DOHH2 (cell line): ENCODE measurements around the gene RECQL5.

Experiments used
- H3F3A ChIP-seq: fragments of 200-600 bp; sonication (generic), shearing (Covaris generic); 2 replicates; pipeline ENCODE4 v1.6.0; 2016; ENCODE audit warnings: antibody characterized with exemption, mild to moderate bottlenecking; ENCODE audit not compliant: control insufficient read depth, insufficient read depth
- H3K27ac ChIP-seq: fragments of 200-600 bp; sonication (generic); 2 replicates; pipeline ENCODE4 v1.5.1; 2014; ENCODE audit warnings: low read depth, mild to moderate bottlenecking, low read length, moderate library complexity
- H3K27me3 ChIP-seq: fragments of 200-600 bp; sonication (generic); 2 replicates; pipeline ENCODE4 v1.6.1; 2014; ENCODE audit warnings: mild to moderate bottlenecking, low read length, mixed read lengths; ENCODE audit not compliant: control insufficient read depth
- H3K36me3 ChIP-seq: fragments of 200-600 bp; sonication (generic); 2 replicates; pipeline ENCODE4 v1.6.1; 2014; ENCODE audit warnings: mild to moderate bottlenecking, low read length, moderate library complexity, mixed read lengths; ENCODE audit not compliant: control insufficient read depth
- H3K4me1 ChIP-seq: fragments of 200-600 bp; sonication (generic); 2 replicates; pipeline ENCODE4 v1.6.1; 2014; ENCODE audit warnings: mild to moderate bottlenecking, low read length, mixed read lengths; ENCODE audit not compliant: control insufficient read depth
- H3K4me2 ChIP-seq: fragments of 200-600 bp; sonication (generic); 2 replicates; pipeline ENCODE4 v1.6.0; 2014; ENCODE audit warnings: mild to moderate bottlenecking, low read length, moderate library complexity
- H3K4me3 ChIP-seq: fragments of 200-600 bp; sonication (generic); 2 replicates; pipeline ENCODE4 v1.5.1; 2014; ENCODE audit warnings: mild to moderate bottlenecking, low read length, mixed read lengths
- H3K79me2 ChIP-seq: fragments of 200-600 bp; sonication (generic); 2 replicates; pipeline ENCODE4 v1.6.1; 2014; ENCODE audit warnings: mild to moderate bottlenecking, low read length, mixed read lengths; ENCODE audit not compliant: control insufficient read depth
- H3K9me2 ChIP-seq: fragments of 200-600 bp; sonication (generic); replicated peaks from 2 replicates; pipeline ENCODE4 v1.6.1; 2014; ENCODE audit warnings: mild to moderate bottlenecking, low read length, mixed read lengths; ENCODE audit not compliant: control insufficient read depth
- H3K9me3 ChIP-seq: fragments of 200-600 bp; sonication (generic); 2 replicates; pipeline ENCODE4 v1.6.1; 2014; ENCODE audit warnings: antibody characterized with exemption, low read length, mixed read lengths; ENCODE audit not compliant: control insufficient read depth, insufficient read depth
- H4K20me1 ChIP-seq: fragments of 200-600 bp; sonication (generic); 2 replicates; pipeline ENCODE4 v1.6.0; 2014; ENCODE audit warnings: low read depth, mild to moderate bottlenecking, antibody characterized with exemption, low read length, moderate library complexity; ENCODE audit not compliant: control insufficient read depth, insufficient read depth
- EZH2phosphoT487 ChIP-seq: fragments of 200-600 bp; sonication (generic); IDR thresholded peaks from 2 replicates; pipeline ENCODE4 v1.6.1; 2017; ENCODE audit warnings: borderline replicate concordance, mild to moderate bottlenecking, antibody characterized with exemption, low read length, moderate library complexity, mixed read lengths
- TF ChIP-seq, protein P1 (sequence below): fragments of 200-600 bp; sonication (generic); IDR thresholded peaks from one replicate; pipeline ENCODE4 v1.5.1; 2014; ENCODE audit warnings: antibody characterized with exemption, mild to moderate bottlenecking, low read depth, low read length; ENCODE audit not compliant: poor library complexity, severe bottlenecking

Gene RECQL5

DNA sequence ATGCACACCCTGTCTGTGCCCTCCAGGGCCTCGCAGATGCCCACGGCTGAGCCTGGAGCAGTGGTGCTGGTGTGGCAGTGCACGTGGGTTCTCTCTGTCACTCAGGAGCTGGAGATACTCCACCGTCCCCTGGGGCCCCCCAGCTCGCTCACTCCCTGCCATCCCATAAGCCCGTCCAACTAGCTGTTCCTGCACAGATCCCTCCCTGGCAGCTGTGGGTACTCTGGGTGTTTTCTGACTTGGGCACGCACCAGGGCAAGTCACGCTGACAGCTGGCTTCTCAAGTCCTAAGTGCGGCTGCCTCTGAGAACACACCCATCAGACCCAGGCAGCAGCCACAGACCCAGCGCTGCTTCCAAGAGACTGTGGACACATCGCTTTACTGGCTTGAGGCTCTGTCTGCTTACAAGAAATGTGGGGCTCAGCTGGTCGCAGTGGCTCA, 28.9 kb upstream of the RECQL5 start:
- Histone ChIP-seq H3K27me3 (no peaks in the 10 kb centered on the region), H3K4me3 (no peak overlapping the region), H3K4me1 (no peaks in the 10 kb centered on the region), H3K79me2 (peaks cover 35% of the 10 kb centered on the region), H3K9me3 (no peaks in the 10 kb centered on the region), H3K9me2 (no peaks in the 10 kb centered on the region), H3K4me2 (no peak overlapping the region), H4K20me1 (peaks cover 6% of the 10 kb centered on the region), H3K27ac (no peak overlapping the region), H3F3A (no peaks in the 10 kb centered on the region), H3K36me3 (peaks cover 91% of the 10 kb centered on the region)
- TF ChIP-seq, protein P1, sequence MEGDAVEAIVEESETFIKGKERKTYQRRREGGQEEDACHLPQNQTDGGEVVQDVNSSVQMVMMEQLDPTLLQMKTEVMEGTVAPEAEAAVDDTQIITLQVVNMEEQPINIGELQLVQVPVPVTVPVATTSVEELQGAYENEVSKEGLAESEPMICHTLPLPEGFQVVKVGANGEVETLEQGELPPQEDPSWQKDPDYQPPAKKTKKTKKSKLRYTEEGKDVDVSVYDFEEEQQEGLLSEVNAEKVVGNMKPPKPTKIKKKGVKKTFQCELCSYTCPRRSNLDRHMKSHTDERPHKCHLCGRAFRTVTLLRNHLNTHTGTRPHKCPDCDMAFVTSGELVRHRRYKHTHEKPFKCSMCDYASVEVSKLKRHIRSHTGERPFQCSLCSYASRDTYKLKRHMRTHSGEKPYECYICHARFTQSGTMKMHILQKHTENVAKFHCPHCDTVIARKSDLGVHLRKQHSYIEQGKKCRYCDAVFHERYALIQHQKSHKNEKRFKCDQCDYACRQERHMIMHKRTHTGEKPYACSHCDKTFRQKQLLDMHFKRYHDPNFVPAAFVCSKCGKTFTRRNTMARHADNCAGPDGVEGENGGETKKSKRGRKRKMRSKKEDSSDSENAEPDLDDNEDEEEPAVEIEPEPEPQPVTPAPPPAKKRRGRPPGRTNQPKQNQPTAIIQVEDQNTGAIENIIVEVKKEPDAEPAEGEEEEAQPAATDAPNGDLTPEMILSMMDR, result no peak
- no peak for TF ChIP-seq EZH2phosphoT487

- Histone ChIP-seq H3K9me2 (no peaks in the 10 kb centered on the region), H3K27me3 (no peaks in the 10 kb centered on the region), H3K4me1 (peaks cover 3% of the 10 kb centered on the region), H3K36me3 (peaks cover 91% of the 10 kb centered on the region), H3K9me3 (no peaks in the 10 kb centered on the region), H3K27ac (no peak overlapping the region), H3F3A (no peaks in the 10 kb centered on the region), H4K20me1 (peaks cover 11% of the 10 kb centered on the region), H3K4me2 (no peak overlapping the region), H3K79me2 (peaks cover 41% of the 10 kb centered on the region), H3K4me3 (no peak overlapping the region)
- no peak for TF ChIP-seq EZH2phosphoT487
- TF ChIP-seq, protein P1, result no peak
Observed at GRCh38 chr17:75695141-75695829, 28.3 kb upstream of the RECQL5 start.

DNA sequence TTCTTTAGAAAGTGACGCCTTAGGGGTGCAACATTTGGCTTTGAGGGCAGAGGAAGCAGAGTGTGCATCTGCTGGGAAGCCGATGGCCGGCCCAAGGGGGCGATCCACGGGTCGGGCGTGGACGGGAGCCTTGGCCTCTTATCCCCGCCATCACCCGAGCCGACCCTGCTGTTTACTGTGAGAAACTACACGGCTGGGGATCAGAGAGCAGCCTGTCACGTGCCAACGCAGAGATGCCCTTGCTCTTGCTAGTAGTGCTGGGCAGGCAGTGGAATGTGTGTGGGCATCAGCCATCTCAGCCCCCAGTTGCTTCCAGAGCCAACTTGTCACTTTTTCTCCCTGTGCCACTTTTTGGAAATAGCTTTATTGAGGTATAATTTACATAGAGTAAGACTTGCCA, 27.6 kb upstream of the RECQL5 start:
- H3K9me3 ChIP-seq, result no peaks in the 10 kb centered on the region
- H3F3A ChIP-seq, result 0 out of 2 replicates have a peak, but pooled peaks cover 3% of the 10 kb centered on the region
- H3K9me2 ChIP-seq, result no peaks in the 10 kb centered on the region
- H4K20me1 ChIP-seq, result peaks cover 14% of the 10 kb centered on the region
- no peak overlapping the region for H3K27ac ChIP-seq
- no peak overlapping the region for H3K4me3 ChIP-seq
- TF ChIP-seq, protein P1, result no peak
- TF ChIP-seq EZH2phosphoT487, result no peak
- H3K4me1 ChIP-seq, result peaks cover 10% of the 10 kb centered on the region
- H3K36me3 ChIP-seq, result peaks cover 86% of the 10 kb centered on the region
- H3K4me2 ChIP-seq, result no peak overlapping the region
- H3K79me2 ChIP-seq, result peaks cover 48% of the 10 kb centered on the region
- no peaks in the 10 kb centered on the region for H3K27me3 ChIP-seq
